HG02885 (cell line): ENCODE measurements around the gene UBE2E2.
A peak's percentile ranks its signal among the peaks of the same experiment; 100 is the strongest.
"Not testable (repeated sequence)": the region's sequence is repeated elsewhere in the genome, so short reads cannot be mapped to it uniquely, and the experiment has no call there.

ENCODE experiments used
- ATAC-seq: cut with Tn5 transposase; IDR thresholded peaks from one replicate; pipeline ENCODE4 v1.9.1; 2021; ENCODE audit warnings: mild to moderate bottlenecking; ENCODE audit not compliant: unreplicated experiment, poor library complexity

Gene UBE2E2

GRCh38 chr3:23319366-23320312, 116.5 kb downstream of the UBE2E2 start:
- peak; percentile 37 for ATAC-seq

GRCh38 chr3:23320586-23321570, 117.8 kb downstream of the UBE2E2 start:
- ATAC-seq: no peak

GRCh38 chr3:23324745-23325144, 121.6 kb downstream of the UBE2E2 start:
- peak; percentile 63 for ATAC-seq

- ATAC-seq: peak; percentile 73
Measured at GRCh38 chr3:23325466-23326065, 122.4 kb downstream of the UBE2E2 start.

- no peak for ATAC-seq
Measured at GRCh38 chr3:23329471-23330105, 126.5 kb downstream of the UBE2E2 start.

GRCh38 chr3:23330568-23330967, 127.4 kb downstream of the UBE2E2 start:
- no peak for ATAC-seq

GRCh38 chr3:23331141-23331935, 128.2 kb downstream of the UBE2E2 start:
- ATAC-seq: no peak

- no peak for ATAC-seq
Measured at GRCh38 chr3:23333633-23334032, 130.5 kb downstream of the UBE2E2 start.

- ATAC-seq: not testable (repeated sequence)
Measured at GRCh38 chr3:23336853-23337252, 133.7 kb downstream of the UBE2E2 start.

- ATAC-seq: peak; percentile 82
Measured at GRCh38 chr3:23341147-23341838, 138.2 kb downstream of the UBE2E2 start.

- ATAC-seq: no peak
Measured at GRCh38 chr3:23342343-23342742, 139.2 kb downstream of the UBE2E2 start.

- no peak for ATAC-seq
Measured at GRCh38 chr3:23343509-23343908, 140.4 kb downstream of the UBE2E2 start.

GRCh38 chr3:23344886-23345285, 141.8 kb downstream of the UBE2E2 start:
- ATAC-seq: no peak

GRCh38 chr3:23349444-23349843, 146.3 kb downstream of the UBE2E2 start:
- ATAC-seq: not testable (repeated sequence)

GRCh38 chr3:23356169-23356568, 153.0 kb downstream of the UBE2E2 start:
- ATAC-seq: no peak

GRCh38 chr3:23356923-23357322, 153.8 kb downstream of the UBE2E2 start:
- no peak for ATAC-seq

- ATAC-seq: no peak
Measured at GRCh38 chr3:23359116-23359515, 156.0 kb downstream of the UBE2E2 start.

GRCh38 chr3:23365066-23365465, 161.9 kb downstream of the UBE2E2 start:
- no peak for ATAC-seq

- no peak for ATAC-seq
Measured at GRCh38 chr3:23368731-23369130, 165.6 kb downstream of the UBE2E2 start.
